Thoracic aorta (tissue), 2 donors: ENCODE data around the gene PREPL. TPM values are rescaled to one million over a fixed set of nuclear protein-coding genes. Genes with fewer than 3 reads are reported as not detected.

Experiments
- ATAC-seq: fragments of 150-250 bp; one replicate; pipeline ENCODE4 v1.8.0; 2017; ENCODE audit warnings: low read depth; ENCODE audit not compliant: insufficient number of reproducible peaks, low FRiP score
- DNase-seq: peaks from one replicate; pipeline ENCODE4 v3.0.0-alpha.2; 2020; ENCODE audit warnings: low spot score
- H3K27ac ChIP-seq, 2 donors: fragments of 200-600 bp; sonication (generic); 1 replicate in 1 of 2; 2 replicates in 1 of 2; pipeline ENCODE4 v1.5.1; 2016; ENCODE audit warnings: mild to moderate bottlenecking in 2 of 2, moderate library complexity in 2 of 2
- H3K27me3 ChIP-seq: fragments of 200-600 bp; sonication (generic); replicated peaks from 2 replicates; pipeline ENCODE4 v1.6.0; 2016; ENCODE audit warnings: mild to moderate bottlenecking; ENCODE audit not compliant: insufficient read depth
- H3K36me3 ChIP-seq: fragments of 200-600 bp; sonication (generic); one replicate; pipeline ENCODE4 v1.5.1; 2016
- H3K4me1 ChIP-seq, 2 donors: fragments of 200-600 bp; sonication (generic); 1 replicate in 1 of 2; 2 replicates in 1 of 2; pipeline versions ENCODE4 v1.5.1 to v1.6.0; 2016; ENCODE audit warnings: low read depth in 2 of 2, mild to moderate bottlenecking in 1 of 2; ENCODE audit not compliant: control insufficient read depth in 1 of 2
- H3K4me3 ChIP-seq: fragments of 200-600 bp; sonication (generic); 2 replicates; pipeline ENCODE4 v1.5.1; 2016; ENCODE audit warnings: mild to moderate bottlenecking
- H3K9me3 ChIP-seq: fragments of 200-600 bp; sonication (generic); 2 replicates; pipeline ENCODE4 v1.5.1; 2016
- total RNA-seq, 2 donors: library from RNA; depleted of rRNA; stranded (reverse); fragments of >200 nt; gene quantifications; one replicate each; pipeline versions ENCODE4 v1.1.0 to v1.2.3, GENCODE V29; 2016
- TF ChIP-seq, protein P1 (sequence below): fragments of 200-600 bp; sonication (generic); IDR thresholded peaks from one replicate; pipeline ENCODE4 v1.5.1; 2019; ENCODE audit warnings: antibody characterized with exemption

Gene PREPL
- total RNA-seq, 2 donors from 2014 or later: 56.0 to 65.2 TPM

GRCh38 chr2:44358503-44358902, 2.8 kb downstream of the PREPL start:
- H3K27me3 ChIP-seq: no peaks in the 10 kb centered on the region
- DNase-seq (no peak), ATAC-seq (no peak)
- no peaks in the 10 kb centered on the region for H3K36me3 ChIP-seq
- no peaks in the 10 kb centered on the region for H3K9me3 ChIP-seq
- H3K4me1 ChIP-seq: peaks cover 30 to 64% of the 10 kb centered on the region in 2 donors
- peak overlapping the region; percentile 42 for H3K4me3 ChIP-seq
- peak overlapping the region in 1 of 2 donors; percentile 27 for H3K27ac ChIP-seq
- TF ChIP-seq, protein P1, sequence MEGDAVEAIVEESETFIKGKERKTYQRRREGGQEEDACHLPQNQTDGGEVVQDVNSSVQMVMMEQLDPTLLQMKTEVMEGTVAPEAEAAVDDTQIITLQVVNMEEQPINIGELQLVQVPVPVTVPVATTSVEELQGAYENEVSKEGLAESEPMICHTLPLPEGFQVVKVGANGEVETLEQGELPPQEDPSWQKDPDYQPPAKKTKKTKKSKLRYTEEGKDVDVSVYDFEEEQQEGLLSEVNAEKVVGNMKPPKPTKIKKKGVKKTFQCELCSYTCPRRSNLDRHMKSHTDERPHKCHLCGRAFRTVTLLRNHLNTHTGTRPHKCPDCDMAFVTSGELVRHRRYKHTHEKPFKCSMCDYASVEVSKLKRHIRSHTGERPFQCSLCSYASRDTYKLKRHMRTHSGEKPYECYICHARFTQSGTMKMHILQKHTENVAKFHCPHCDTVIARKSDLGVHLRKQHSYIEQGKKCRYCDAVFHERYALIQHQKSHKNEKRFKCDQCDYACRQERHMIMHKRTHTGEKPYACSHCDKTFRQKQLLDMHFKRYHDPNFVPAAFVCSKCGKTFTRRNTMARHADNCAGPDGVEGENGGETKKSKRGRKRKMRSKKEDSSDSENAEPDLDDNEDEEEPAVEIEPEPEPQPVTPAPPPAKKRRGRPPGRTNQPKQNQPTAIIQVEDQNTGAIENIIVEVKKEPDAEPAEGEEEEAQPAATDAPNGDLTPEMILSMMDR: no peak

GRCh38 chr2:44354761-44355160, 6.5 kb downstream of the PREPL start:
- TF ChIP-seq, protein P1: no peak
- H3K27me3 ChIP-seq: no peaks in the 10 kb centered on the region
- no peaks in the 10 kb centered on the region for H3K36me3 ChIP-seq
- H3K4me3 ChIP-seq: no peak overlapping the region
- H3K27ac ChIP-seq: no peak overlapping the region
- no peak for ATAC-seq
- peaks cover 53 to 78% of the 10 kb centered on the region in 2 donors for H3K4me1 ChIP-seq
- no peaks in the 10 kb centered on the region for H3K9me3 ChIP-seq
- DNase-seq: no peak

DNA sequence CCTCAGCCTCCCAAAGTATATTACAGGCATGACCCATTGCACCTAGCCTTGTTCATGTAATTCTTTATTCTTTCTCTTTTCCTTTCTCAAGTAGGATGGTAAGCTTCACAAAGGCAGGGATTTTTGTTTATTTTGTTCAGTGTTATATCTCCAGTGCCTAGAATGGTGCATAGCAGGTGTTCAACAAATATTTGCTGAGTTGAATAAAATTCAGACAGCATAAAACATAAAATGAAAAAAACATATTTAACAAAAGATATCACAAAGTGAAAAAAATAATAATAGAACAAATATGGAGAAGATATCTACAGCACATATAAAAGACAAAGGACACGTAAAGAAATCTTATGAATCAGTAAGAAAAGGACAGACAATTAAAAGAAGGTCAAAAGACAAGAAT, 8.8 kb downstream of the PREPL start:
- TF ChIP-seq, protein P1: no peak
- Histone ChIP-seq H3K9me3 (no peaks in the 10 kb centered on the region), H3K4me1 (peaks cover 46 to 79% of the 10 kb centered on the region in 2 donors), H3K27ac (peak overlapping the region; percentile 75 to 76), H3K36me3 (no peaks in the 10 kb centered on the region), H3K27me3 (no peaks in the 10 kb centered on the region), H3K4me3 (no peak overlapping the region)
- ATAC-seq: no peak
- no peak for DNase-seq

GRCh38 chr2:44351676-44352075, 9.6 kb downstream of the PREPL start:
- H3K4me1 ChIP-seq: peaks cover 44 to 79% of the 10 kb centered on the region in 2 donors
- H3K27me3 ChIP-seq: no peaks in the 10 kb centered on the region
- DNase-seq: no peak
- no peaks in the 10 kb centered on the region for H3K9me3 ChIP-seq
- TF ChIP-seq, protein P1: no peak
- no peaks in the 10 kb centered on the region for H3K36me3 ChIP-seq
- ATAC-seq: peak; percentile 4
- no peak overlapping the region for H3K4me3 ChIP-seq
- H3K27ac ChIP-seq: peak overlapping the region; percentile 75 to 76

DNA sequence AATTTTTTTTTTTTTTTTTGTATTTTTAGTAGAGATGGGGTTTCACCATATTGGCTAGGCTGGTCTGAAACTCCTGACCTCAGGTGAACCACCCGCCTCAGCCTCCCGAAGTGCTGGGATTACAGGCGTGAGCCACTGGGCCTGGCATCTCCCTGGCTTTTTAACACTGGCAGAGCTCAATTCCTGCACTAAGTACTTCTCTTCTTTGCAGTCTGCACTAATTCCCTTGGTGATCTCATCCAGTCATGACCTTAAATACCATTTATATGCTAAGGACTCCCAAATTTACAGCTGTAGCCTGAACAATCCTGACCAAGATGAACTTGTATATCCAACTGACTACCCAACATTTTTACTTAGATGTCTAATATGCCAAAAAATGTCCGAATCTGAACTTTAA, 10.2 kb downstream of the PREPL start:
- DNase-seq (no peak), ATAC-seq (peak; percentile 67)
- Histone ChIP-seq H3K27ac (peak overlapping the region; percentile 75 to 76), H3K9me3 (no peaks in the 10 kb centered on the region), H3K36me3 (no peaks in the 10 kb centered on the region), H3K27me3 (no peaks in the 10 kb centered on the region), H3K4me1 (peaks cover 44 to 77% of the 10 kb centered on the region in 2 donors), H3K4me3 (no peak overlapping the region)
- TF ChIP-seq, protein P1: no peak
